SU-DHL-6 (cell line): ENCODE measurements around the gene DRGX.

Experiments used
- H2AFZ ChIP-seq: fragments of 200-600 bp; sonication (generic); 2 replicates; pipeline ENCODE4 v1.6.1; 2014; ENCODE audit warnings: low read depth, mild to moderate bottlenecking, moderate library complexity, mixed read lengths, antibody characterized with exemption, low read length; ENCODE audit not compliant: severe bottlenecking
- H3F3A ChIP-seq: fragments of 200-600 bp; shearing (Covaris generic); 2 replicates; pipeline ENCODE4 v1.6.0; 2016; ENCODE audit warnings: antibody characterized with exemption, mild to moderate bottlenecking; ENCODE audit not compliant: insufficient read depth
- H3K27ac ChIP-seq: fragments of 200-600 bp; sonication (generic); 2 replicates; pipeline ENCODE4 v1.5.1; 2016; ENCODE audit warnings: low read depth, mild to moderate bottlenecking, low read length, moderate library complexity, mixed read lengths
- H3K27me3 ChIP-seq: fragments of 200-600 bp; sonication (generic), shearing (Covaris generic); 2 replicates; pipeline ENCODE4 v1.6.0; 2014; ENCODE audit warnings: mild to moderate bottlenecking, low read length
- H3K36me3 ChIP-seq: fragments of 200-600 bp; sonication (generic); 2 replicates; pipeline ENCODE4 v1.6.1; 2014; ENCODE audit warnings: mild to moderate bottlenecking, low read length, mixed read lengths
- H3K4me2 ChIP-seq: fragments of 300-600, 200-600 bp; shearing (Covaris generic), sonication (generic); 2 replicates; pipeline ENCODE4 v1.6.0; 2014; ENCODE audit warnings: low read length, low read depth, mild to moderate bottlenecking; ENCODE audit not compliant: poor library complexity, severe bottlenecking
- H3K4me3 ChIP-seq: fragments of 200-600 bp; sonication (generic); 2 replicates; pipeline ENCODE4 v1.5.1; 2014; ENCODE audit warnings: antibody characterized with exemption, low read length, mild to moderate bottlenecking, mixed read lengths; ENCODE audit not compliant: insufficient read depth, poor library complexity, severe bottlenecking
- H3K79me2 ChIP-seq: fragments of 200-600 bp; sonication (generic); 2 replicates; pipeline ENCODE4 v1.6.1; 2014; ENCODE audit warnings: mild to moderate bottlenecking, low read length, moderate library complexity; ENCODE audit not compliant: insufficient read depth
- H3K9ac ChIP-seq: fragments of 200-600 bp; sonication (generic); 2 replicates; pipeline ENCODE4 v1.7.0; 2014; ENCODE audit warnings: mild to moderate bottlenecking, low read length
- H3K9me2 ChIP-seq: fragments of 200-600 bp; sonication (generic); replicated peaks from 2 replicates; pipeline ENCODE4 v1.6.1; 2014; ENCODE audit warnings: low read length; ENCODE audit not compliant: insufficient read depth
- H3K9me3 ChIP-seq: fragments of 200-600 bp; sonication (generic); 2 replicates; pipeline ENCODE4 v1.6.1; 2014; ENCODE audit warnings: low read length, mixed read lengths; ENCODE audit not compliant: insufficient read depth
- H4K20me1 ChIP-seq: fragments of 200-600 bp; sonication (generic); 2 replicates; pipeline ENCODE4 v1.6.1; 2014; ENCODE audit warnings: low read depth, mild to moderate bottlenecking, antibody characterized with exemption, low read length, moderate library complexity, mixed read lengths
- EZH2phosphoT487 ChIP-seq: fragments of 200-600 bp; sonication (generic), shearing (Covaris generic); conservative IDR thresholded peaks from 2 replicates; pipeline ENCODE4 v1.6.1; 2018; ENCODE audit warnings: mild to moderate bottlenecking, antibody characterized with exemption, low read length, moderate library complexity, mixed read lengths
- TF ChIP-seq, protein P1 (sequence below): fragments of 200-600 bp; sonication (generic); IDR thresholded peaks from one replicate; pipeline ENCODE4 v1.5.1; 2017; ENCODE audit warnings: antibody characterized with exemption, mild to moderate bottlenecking, low read length, moderate library complexity; ENCODE audit not compliant: insufficient read depth, poor library complexity, severe bottlenecking

DRGX gene

DNA sequence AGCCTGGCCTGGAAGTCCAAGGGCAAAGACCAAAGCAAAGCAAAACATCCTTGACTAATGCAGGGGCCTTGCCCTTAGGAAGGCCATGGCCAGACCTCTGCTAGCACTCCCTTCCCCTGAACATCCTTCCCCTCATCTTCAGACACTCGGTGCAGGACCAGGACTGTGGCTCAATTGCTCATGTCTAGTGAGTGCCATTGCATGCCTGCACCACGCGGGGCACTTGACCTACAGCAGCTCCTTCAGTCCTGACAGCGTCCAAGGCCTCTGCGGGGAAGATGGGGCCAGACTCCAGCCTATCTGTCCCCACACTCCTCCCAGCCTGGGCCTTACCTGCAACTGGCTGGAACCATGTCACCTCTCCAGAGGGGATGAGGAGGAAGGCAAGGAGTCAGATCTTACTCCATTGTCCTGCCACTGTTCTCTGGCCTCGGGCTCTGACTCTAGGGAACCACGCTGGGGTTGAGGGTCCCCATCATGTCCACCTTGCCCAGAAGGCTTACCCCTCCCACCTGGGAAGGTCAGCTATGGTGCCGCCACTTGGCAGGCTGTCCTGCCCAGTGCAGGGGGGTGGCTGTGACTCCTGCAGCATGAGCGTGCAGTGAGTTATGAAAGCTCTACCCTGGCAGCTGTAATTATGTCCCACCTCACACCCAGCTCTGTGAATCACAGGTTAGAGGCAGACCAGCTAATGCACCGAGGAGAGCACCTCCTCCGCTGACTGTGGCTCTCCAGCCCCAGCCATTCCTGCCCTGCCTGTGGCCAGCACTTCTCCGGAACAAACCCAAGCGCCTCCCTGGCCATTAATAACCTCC, 16.1 kb downstream of the DRGX start:
- H3K27ac ChIP-seq: no peak overlapping the region
- H3K4me2 ChIP-seq: no peak overlapping the region
- no peaks in the 10 kb centered on the region for H4K20me1 ChIP-seq
- no peaks in the 10 kb centered on the region for H3K9me2 ChIP-seq
- H2AFZ ChIP-seq: no peak overlapping the region
- no peaks in the 10 kb centered on the region for H3F3A ChIP-seq
- H3K79me2 ChIP-seq: no peaks in the 10 kb centered on the region
- H3K9ac ChIP-seq: no peak overlapping the region
- H3K36me3 ChIP-seq: no peaks in the 10 kb centered on the region
- TF ChIP-seq, protein P1, sequence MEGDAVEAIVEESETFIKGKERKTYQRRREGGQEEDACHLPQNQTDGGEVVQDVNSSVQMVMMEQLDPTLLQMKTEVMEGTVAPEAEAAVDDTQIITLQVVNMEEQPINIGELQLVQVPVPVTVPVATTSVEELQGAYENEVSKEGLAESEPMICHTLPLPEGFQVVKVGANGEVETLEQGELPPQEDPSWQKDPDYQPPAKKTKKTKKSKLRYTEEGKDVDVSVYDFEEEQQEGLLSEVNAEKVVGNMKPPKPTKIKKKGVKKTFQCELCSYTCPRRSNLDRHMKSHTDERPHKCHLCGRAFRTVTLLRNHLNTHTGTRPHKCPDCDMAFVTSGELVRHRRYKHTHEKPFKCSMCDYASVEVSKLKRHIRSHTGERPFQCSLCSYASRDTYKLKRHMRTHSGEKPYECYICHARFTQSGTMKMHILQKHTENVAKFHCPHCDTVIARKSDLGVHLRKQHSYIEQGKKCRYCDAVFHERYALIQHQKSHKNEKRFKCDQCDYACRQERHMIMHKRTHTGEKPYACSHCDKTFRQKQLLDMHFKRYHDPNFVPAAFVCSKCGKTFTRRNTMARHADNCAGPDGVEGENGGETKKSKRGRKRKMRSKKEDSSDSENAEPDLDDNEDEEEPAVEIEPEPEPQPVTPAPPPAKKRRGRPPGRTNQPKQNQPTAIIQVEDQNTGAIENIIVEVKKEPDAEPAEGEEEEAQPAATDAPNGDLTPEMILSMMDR: no peak
- no peak for TF ChIP-seq EZH2phosphoT487
- H3K27me3 ChIP-seq: no peaks in the 10 kb centered on the region
- H3K4me3 ChIP-seq: no peak overlapping the region
- H3K9me3 ChIP-seq: no peaks in the 10 kb centered on the region

DNA sequence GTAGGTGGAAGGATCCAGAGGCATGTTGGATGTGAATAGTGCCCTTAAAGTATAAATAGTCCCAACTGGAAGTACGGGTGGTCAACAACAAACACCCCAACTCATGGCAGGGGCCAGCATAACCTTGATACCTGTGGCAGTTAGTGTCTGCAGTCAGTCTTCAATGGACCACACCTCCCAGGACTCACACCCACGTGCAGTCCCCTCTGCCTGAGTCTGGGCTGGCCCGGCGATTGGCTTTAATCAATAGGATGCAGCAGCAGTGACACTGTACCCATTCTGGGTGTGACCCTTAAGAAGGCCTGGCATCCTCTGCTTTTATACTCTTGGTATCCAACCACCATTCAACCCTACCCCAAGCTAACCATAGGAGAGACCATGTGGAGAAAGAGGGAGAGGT, 18.6 kb downstream of the DRGX start:
- Histone ChIP-seq H4K20me1 (no peaks in the 10 kb centered on the region), H3K9ac (no peak overlapping the region), H3K4me2 (no peak overlapping the region), H3K79me2 (no peaks in the 10 kb centered on the region), H3K27ac (no peak overlapping the region), H3K4me3 (no peak overlapping the region), H2AFZ (no peak overlapping the region), H3K36me3 (no peaks in the 10 kb centered on the region), H3K9me3 (no peaks in the 10 kb centered on the region), H3F3A (no peaks in the 10 kb centered on the region), H3K9me2 (no peaks in the 10 kb centered on the region), H3K27me3 (no peaks in the 10 kb centered on the region)
- TF ChIP-seq, protein P1: no peak
- no peak for TF ChIP-seq EZH2phosphoT487

DNA sequence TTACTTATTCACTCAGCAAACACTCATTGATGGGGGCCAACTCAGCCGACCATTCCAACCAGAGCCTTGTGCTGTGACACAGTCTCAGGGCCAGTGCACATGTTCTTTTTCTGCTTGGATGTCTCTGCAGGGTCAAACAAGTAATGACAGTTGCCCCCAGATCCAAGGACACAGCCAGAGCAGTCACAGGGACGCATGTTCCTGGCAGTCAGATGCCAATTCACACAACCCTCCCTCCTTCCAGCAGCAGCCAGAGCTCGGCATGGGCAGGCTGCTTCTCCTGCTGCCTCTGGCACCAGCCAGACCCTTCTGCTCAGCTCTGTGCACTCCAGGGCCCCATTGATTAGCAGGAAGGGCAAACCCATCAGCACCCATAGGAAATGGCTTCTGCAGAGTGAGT, 20.3 kb downstream of the DRGX start:
- TF ChIP-seq EZH2phosphoT487: no peak
- TF ChIP-seq, protein P1: no peak
- H2AFZ ChIP-seq: no peak overlapping the region
- no peaks in the 10 kb centered on the region for H3K79me2 ChIP-seq
- no peaks in the 10 kb centered on the region for H3K36me3 ChIP-seq
- H3F3A ChIP-seq: no peaks in the 10 kb centered on the region
- H3K9me2 ChIP-seq: no peaks in the 10 kb centered on the region
- H3K27me3 ChIP-seq: no peaks in the 10 kb centered on the region
- no peak overlapping the region for H3K4me3 ChIP-seq
- H3K9me3 ChIP-seq: no peaks in the 10 kb centered on the region
- H3K27ac ChIP-seq: no peak overlapping the region
- no peak overlapping the region for H3K4me2 ChIP-seq
- no peaks in the 10 kb centered on the region for H4K20me1 ChIP-seq
- H3K9ac ChIP-seq: no peak overlapping the region
